Fibroblast of skin of left quadriceps (primary cell): Measurements from ENCODE around the gene ARX.

Experiments used
- DNase-seq, 2 experiments: peaks; one replicate each; pipeline ENCODE4 v3.0.0-alpha.2; 2013; ENCODE audit warnings: low read depth in 2 of 2

ARX gene

DNA sequence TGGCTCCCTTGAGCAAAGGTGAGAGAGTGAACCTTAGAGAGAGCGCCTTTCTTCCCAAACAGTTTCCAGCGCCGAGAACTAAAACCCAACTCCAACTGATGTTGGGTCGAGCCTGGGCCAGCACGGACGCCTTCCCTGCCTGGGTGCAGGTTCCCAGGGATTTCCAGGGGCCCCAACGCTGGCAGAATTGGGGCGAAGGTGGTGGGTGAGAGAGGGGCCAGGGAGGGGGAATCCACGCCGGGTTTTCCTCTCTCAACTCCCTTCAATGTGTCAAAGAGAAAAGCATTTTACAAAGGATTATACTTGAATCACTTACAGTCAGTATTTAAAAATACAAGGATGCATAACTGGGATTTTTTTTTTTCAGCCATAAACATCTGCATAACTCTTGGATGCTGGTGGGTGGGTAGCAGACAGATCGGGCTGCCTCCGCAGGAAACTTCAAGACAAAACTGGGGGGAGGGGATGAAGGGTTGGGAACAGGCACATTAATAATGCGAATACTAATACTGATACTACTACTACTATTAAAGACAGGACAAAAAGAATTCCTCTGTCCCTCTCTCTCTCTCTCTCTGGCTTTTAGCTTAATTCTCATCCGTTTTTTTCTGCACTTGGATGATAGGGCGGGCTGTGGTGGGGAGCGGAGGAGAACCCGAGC is 1.3 kb upstream of the ARX start:
- no peak for DNase-seq

DNA sequence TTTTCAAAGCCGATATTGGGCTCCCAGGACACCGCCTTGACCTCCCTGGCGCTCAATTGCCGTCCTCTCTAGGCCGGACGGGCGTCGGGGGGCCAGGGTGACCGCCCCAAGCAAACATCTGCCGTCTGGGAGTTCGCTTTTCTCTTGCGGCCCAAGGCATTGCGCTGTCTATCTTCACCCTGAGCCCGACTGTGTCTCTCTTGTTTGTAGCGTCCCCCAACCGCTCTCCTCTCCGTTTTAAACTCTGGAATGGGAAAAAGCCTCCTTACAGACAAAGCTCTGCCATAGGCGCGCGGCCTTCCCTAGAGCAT is 551 bp upstream of the ARX start:
- DNase-seq, result no peak

- DNase-seq, result no peak
Observed at GRCh38 chrX:25014366-25014838, 1.4 kb downstream of the ARX start.

- DNase-seq, result no peak
Observed at GRCh38 chrX:25013632-25014365, 2.0 kb downstream of the ARX start.

GRCh38 chrX:25012793-25013631 is 2.8 kb downstream of the ARX start:
- no peak for DNase-seq

GRCh38 chrX:25012433-25012735 is 3.4 kb downstream of the ARX start:
- DNase-seq, result no peak

GRCh38 chrX:25011589-25012432 is 4.0 kb downstream of the ARX start:
- no peak for DNase-seq

- DNase-seq, result no peak
Observed at GRCh38 chrX:25010784-25011588, 4.8 kb downstream of the ARX start.

- DNase-seq, result no peak
Observed at GRCh38 chrX:25009407-25009806, 6.4 kb downstream of the ARX start.

DNA sequence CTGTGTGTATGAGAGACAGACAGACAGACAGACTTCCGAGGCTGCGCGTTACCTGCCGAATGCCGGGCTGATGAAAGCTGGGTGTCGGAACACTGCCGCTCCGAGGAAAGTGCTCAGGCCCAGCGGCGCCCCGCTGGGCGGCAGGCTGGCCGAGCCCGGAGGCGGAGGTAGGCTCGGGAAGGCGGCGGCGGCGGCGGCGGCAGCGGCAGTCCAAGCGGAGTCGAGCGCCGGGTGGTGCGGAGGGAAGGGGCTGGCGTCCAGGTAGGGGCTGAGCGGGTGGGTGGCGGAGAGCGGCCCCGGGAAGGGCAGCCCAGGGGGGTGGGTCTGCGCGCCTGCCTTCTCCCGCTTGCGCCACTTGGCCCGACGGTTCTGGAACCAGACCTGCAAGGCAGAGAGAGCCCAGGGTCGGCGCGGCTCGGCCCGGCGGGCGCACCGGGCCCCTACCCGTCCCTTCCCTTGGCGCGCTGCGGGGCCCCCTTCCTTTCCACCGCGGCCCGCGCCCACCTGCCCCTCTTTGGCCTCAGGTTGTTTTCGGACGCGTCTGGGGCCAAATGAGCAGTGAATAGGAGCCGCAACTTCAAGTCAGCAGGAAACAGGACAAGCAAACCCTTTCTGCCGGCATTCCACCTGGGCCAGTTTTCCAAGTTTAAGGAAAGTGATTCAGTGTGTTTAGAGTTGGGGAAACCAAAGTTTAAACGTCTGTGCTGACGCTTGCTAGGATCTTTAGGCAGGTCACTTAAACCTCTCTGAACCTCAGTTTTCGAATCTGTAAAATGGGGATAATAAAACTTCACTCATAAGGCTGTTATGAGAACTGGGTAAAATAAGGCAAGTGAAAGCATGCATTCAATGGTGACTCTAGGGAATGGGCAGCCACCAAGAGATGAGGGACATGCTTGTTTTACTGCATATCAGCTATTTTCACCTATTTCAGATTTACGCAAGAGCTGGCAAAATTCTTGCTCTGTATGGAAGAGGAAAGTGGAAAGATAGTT is 8.4 kb downstream of the ARX start:
- DNase-seq, result no peak

DNA sequence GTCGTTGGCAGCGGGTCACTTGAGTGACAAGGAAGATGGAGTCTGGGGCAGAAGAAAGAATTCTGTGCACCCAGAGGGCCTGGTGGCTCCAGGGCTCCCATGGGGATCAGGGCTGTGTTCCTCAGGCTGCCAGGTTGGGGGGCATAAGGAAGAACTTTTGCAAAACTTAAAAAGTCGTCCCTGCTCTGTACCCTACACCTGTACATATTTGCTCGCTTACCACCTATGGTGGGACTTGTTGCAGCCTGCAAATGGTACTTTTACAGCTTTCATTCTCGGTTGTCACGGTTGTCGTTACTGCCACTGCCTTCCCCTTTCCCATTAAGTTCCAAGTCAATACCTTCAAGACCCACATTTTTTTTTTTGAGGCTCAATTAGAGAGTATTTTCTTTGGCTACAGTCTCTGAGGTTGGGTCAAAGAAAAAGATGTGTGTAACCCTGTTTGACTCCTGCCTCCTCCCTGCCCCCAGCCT is 9.1 kb downstream of the ARX start:
- DNase-seq, result no peak

DNA sequence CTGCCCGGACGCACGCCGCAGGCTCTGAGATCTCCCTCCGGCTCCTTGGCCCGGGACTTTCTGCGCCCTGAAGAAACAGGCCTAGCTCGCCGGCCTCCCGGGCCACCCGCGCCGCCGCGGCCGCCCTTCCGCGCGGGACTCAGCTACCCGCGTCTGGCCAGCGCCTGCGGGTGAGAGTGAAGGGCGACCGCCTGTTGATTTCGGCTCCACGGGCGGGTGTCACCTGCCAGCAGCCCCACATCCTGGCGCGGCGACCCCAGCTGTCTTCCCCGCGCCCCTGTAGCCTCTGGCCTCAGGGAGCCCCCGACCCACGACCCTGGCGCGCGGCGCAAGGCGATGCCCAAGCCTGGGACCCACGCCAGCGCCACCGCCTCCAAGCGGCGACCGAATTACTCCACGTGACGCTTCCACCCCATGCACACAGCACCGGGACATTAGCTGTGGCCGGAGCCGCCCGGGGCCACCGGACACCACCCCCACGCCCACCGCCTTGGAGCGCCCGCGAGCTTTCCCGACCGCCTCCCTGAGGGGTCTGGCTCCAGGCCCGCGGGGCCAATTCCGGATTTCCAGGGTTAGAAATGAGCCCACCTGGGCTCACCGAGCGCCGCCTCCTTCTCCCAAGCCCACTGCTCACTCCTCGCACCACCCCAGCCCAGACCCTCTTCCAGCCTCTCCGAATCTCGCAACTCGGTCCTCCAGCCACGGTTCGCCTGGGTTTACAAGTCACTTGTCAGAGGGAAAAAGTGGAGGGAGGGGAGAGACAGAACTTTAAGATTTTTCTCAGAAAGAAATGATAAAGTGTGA is 10.2 kb downstream of the ARX start:
- DNase-seq, result no peak

DNA sequence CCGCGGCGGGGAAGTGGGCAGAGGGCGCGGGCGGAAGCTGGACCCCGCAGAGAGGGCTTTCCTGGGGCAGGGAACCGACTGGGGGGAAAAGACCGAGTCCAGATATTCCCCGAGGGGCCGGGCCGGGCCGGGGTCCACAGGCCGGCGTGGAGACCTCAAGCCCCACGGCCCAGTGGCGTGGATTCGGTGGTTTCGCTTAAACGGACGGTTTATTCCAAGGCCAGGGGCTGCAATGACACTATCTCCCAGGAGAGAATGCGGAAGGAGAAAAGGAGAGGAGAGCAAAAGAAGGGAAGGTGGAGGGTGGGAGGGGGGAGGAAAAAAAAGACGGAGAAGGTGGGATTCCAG is 10.8 kb downstream of the ARX start:
- DNase-seq, result no peak

DNA sequence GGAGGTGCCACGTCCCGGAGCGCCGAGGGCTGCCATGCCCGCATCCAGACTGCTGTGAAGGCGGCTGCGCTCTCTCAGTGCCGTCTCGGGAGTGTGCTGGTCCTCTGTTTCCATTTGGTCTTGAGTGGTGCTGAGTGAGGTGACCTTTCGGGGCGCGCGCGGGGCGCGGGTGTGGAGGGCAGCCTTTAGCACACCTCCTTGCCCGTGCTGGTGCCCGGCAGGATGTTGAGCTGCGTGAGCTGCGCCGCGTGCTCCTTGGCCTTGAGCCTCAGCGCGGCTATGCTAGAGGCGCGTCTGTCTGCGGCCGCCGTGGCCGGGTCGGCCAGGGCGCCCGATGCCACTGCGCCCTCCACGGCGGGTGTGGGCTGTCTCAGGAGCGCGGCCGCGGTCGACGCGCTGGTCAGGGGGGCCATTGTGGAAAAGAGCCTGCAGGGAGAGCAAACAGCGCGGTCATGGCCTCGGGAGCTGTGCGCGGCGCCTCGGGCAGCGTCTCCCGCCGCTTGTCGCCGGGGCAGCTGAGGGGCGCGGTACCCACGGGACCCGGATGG is 11.2 kb downstream of the ARX start:
- no peak for DNase-seq

DNA sequence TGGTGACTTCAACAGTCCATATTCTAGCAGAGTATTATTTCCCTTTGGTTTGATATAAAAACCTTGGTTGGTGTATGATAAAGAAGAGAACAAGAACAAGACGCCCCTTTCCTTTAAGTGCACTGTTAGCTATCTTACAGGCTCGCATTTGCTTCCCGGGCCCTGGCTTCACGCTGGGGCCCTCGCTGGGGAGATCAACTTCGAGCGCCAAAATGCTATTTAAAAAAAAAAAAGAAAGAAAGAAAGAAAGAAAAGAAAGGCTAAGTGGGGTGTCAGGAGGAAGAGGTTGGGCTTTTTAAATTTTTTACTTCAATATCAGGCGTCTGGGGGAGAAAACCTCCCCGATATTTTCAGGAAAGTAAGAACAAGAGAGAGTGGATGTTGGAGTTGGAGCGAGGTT is 11.7 kb downstream of the ARX start:
- no peak for DNase-seq

GRCh38 chrX:25003066-25003849 is 12.5 kb downstream of the ARX start:
- DNase-seq, result no peak

GRCh38 chrX:25002661-25003020 is 13.1 kb downstream of the ARX start:
- no peak for DNase-seq
